AG10803 (cell line): Measurements from ENCODE around the gene C1orf105.

Experiments
- DNase-seq: peaks from one replicate; pipeline ENCODE4 v3.0.0; 2010; ENCODE audit warnings: low read depth
- H3K4me3 ChIP-seq: 2 replicates; pipeline ENCODE4 v1.5.1; 2011; ENCODE audit warnings: mild to moderate bottlenecking, low read length, control low read depth
- TF ChIP-seq, protein P1 (sequence below): conservative IDR thresholded peaks from 2 replicates; pipeline ENCODE4 v1.5.1; 2011; ENCODE audit warnings: mild to moderate bottlenecking, low read length, control low read depth, inconsistent platforms

The C1orf105 gene

DNA sequence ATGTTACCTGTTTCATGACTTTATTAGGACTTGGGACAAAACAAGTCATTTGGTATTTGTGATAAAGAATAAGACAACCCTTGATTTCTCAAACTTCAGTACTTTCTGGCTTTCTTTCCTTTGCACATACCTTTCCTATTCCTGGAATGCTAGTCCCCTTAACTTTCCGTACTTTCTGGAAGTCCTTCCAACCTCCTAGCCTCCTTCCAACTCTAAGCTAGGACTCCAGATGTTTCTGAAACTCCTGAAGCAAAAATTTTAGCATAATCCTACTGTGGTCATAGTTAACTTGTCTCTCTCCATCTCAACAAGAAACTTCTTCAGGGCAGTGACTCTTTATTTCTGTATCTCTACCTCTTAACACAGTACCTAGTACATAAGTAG, 19.8 kb upstream of the C1orf105 start:
- TF ChIP-seq, protein P1, sequence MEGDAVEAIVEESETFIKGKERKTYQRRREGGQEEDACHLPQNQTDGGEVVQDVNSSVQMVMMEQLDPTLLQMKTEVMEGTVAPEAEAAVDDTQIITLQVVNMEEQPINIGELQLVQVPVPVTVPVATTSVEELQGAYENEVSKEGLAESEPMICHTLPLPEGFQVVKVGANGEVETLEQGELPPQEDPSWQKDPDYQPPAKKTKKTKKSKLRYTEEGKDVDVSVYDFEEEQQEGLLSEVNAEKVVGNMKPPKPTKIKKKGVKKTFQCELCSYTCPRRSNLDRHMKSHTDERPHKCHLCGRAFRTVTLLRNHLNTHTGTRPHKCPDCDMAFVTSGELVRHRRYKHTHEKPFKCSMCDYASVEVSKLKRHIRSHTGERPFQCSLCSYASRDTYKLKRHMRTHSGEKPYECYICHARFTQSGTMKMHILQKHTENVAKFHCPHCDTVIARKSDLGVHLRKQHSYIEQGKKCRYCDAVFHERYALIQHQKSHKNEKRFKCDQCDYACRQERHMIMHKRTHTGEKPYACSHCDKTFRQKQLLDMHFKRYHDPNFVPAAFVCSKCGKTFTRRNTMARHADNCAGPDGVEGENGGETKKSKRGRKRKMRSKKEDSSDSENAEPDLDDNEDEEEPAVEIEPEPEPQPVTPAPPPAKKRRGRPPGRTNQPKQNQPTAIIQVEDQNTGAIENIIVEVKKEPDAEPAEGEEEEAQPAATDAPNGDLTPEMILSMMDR, result no peak
- no peak overlapping the region for H3K4me3 ChIP-seq
- peak; percentile 43 for DNase-seq

- DNase-seq, result no peak
- no peak overlapping the region for H3K4me3 ChIP-seq
- TF ChIP-seq, protein P1, result no peak
Observed at GRCh38 chr1:172401477-172401876, 19.0 kb upstream of the C1orf105 start.

GRCh38 chr1:172401892-172402291, 18.6 kb upstream of the C1orf105 start:
- H3K4me3 ChIP-seq, result no peak overlapping the region
- TF ChIP-seq, protein P1, result peak; percentile 13
- no peak for DNase-seq

DNA sequence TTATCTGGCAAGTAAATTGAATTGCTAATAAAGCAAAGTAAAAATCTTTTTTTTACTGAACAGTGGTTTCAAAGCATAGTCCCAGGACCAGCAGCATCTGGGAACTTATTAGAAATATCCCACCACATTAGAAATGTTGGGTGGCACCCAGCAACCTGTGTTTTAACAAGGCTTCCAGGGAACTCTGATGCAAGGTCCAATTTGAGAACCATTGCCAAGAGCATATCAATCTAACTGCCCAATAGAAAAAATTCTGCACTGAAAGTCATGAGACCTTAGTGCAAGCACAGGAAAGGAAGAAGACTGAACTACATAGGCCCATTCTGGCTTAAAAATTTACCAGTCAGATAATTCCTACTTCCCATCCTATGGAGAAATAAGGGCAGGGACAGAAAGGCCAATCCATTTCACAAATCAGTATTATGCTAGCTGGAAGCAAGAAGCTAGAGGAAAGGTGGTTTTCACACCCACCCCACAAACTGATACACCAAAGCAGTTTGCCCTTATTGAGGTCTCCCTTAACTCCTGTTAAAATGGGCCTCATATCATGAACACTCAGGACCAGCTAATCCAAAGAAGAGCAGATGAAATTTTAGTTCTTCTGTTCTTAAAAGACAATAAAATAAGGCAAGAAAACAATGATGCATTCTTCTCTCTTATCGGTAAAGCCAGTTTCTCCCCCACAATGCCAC, 17.5 kb upstream of the C1orf105 start:
- DNase-seq, result no peak
- TF ChIP-seq, protein P1, result no peak
- H3K4me3 ChIP-seq, result no peak overlapping the region

GRCh38 chr1:172404121-172404520, 16.4 kb upstream of the C1orf105 start:
- no peak for DNase-seq
- TF ChIP-seq, protein P1, result no peak
- H3K4me3 ChIP-seq, result no peak overlapping the region

DNA sequence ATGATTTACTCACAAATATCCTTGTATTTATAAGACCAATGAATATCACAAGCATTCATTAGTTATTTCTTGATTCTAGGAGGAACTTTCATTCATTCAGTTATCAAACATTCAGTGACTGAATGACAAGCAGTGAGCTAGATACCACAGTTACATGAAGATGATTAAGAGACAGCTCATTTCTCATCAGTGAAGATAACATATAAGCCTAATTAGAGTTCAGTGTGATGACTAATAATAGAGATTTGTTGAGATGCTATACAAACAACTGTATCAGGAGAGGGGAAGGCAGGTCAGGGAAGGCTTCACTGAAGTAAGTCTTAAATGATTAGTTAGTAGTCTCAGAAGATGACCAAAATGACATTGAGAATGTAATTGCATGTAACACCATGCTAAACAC, 14.6 kb upstream of the C1orf105 start:
- no peak overlapping the region for H3K4me3 ChIP-seq
- TF ChIP-seq, protein P1, result no peak
- no peak for DNase-seq

GRCh38 chr1:172406968-172407367, 13.5 kb upstream of the C1orf105 start:
- no peak overlapping the region for H3K4me3 ChIP-seq
- TF ChIP-seq, protein P1, result no peak
- no peak for DNase-seq
